Fibroblast of mammary gland (primary cell): Measurements from ENCODE around the gene WIPF3.
"Not testable (repeated sequence)": the region's sequence is repeated elsewhere in the genome, so short reads cannot be mapped to it uniquely, and the experiment has no call there.

Experiments
- DNase-seq: peaks from one replicate; pipeline ENCODE4 v3.0.0-alpha.2; 2010; ENCODE audit warnings: low read depth
- H3K4me3 ChIP-seq: 2 replicates; pipeline ENCODE4 v1.5.1; 2011; ENCODE audit warnings: low read depth, mild to moderate bottlenecking, low read length, moderate library complexity; ENCODE audit not compliant: control insufficient read depth
- CTCF ChIP-seq: conservative IDR thresholded peaks from 2 replicates; pipeline ENCODE4 v1.5.1; 2011; ENCODE audit warnings: low read depth, low read length, inconsistent platforms; ENCODE audit not compliant: control insufficient read depth, insufficient read depth

Gene WIPF3

GRCh38 chr7:29957521-29958310, 151.4 kb downstream of the WIPF3 start:
- TF ChIP-seq CTCF = no peak
- no peak overlapping the region for H3K4me3 ChIP-seq
- DNase-seq = no peak

- TF ChIP-seq CTCF = no peak
- DNase-seq = no peak
- H3K4me3 ChIP-seq = no peak overlapping the region
These were observed 152.5 kb downstream of the WIPF3 start for GRCh38 chr7:29958667-29959358.

- not testable (repeated sequence) for H3K4me3 ChIP-seq, DNase-seq
These were observed 155.3 kb downstream of the WIPF3 start for GRCh38 chr7:29961611-29962010.

- DNase-seq = no peak
- H3K4me3 ChIP-seq = no peak overlapping the region
- TF ChIP-seq CTCF = no peak
These were observed 155.7 kb downstream of the WIPF3 start for GRCh38 chr7:29962035-29962434.

- TF ChIP-seq CTCF = no peak
- no peak for DNase-seq
- H3K4me3 ChIP-seq = no peak overlapping the region
These were observed 158.7 kb downstream of the WIPF3 start for GRCh38 chr7:29965030-29965429.
